Subcutaneous abdominal adipose tissue (tissue), 5 donors: ENCODE measurements around the gene RGS10.
A peak's percentile ranks its signal among the peaks of the same experiment; 100 is the strongest.

Experiments used
- H3K27ac ChIP-seq: one replicate; pipeline ENCODE4 v1.7.0; 2013; ENCODE audit warnings: low read depth, mild to moderate bottlenecking, inconsistent platforms, low read length, moderate library complexity
- H3K27me3 ChIP-seq, 5 donors: one replicate each; pipeline ENCODE4 v1.7.0; 2013; ENCODE audit warnings: low read length in 5 of 5, inconsistent platforms in 1 of 5; ENCODE audit not compliant: control insufficient read depth in 5 of 5, insufficient read depth in 4 of 5
- H3K36me3 ChIP-seq, 5 donors: one replicate each; pipeline ENCODE4 v1.7.0; 2013; ENCODE audit warnings: low read length in 5 of 5; ENCODE audit not compliant: control insufficient read depth in 5 of 5, insufficient read depth in 5 of 5
- H3K4me1 ChIP-seq, 5 donors: one replicate each; pipeline ENCODE4 v1.7.0; 2013; ENCODE audit warnings: low read length in 5 of 5, mild to moderate bottlenecking in 3 of 5, moderate library complexity in 1 of 5; ENCODE audit not compliant: control insufficient read depth in 5 of 5, insufficient read depth in 5 of 5
- H3K4me3 ChIP-seq, 5 donors: one replicate each; pipeline ENCODE4 v1.7.0; 2013; ENCODE audit warnings: low read length in 5 of 5, low read depth in 1 of 5
- H3K9ac ChIP-seq, 5 donors: one replicate each; pipeline ENCODE4 v1.7.0; 2013; ENCODE audit warnings: low read length in 5 of 5, mild to moderate bottlenecking in 4 of 5, moderate library complexity in 3 of 5
- H3K9me3 ChIP-seq, 5 donors: one replicate each; pipeline ENCODE4 v1.7.0; 2013; ENCODE audit warnings: low read length in 5 of 5; ENCODE audit not compliant: control insufficient read depth in 5 of 5
- donor health status: healthy.
- donor health status: healthy.
- donor health status: healthy.
- donor health status: healthy.
- donor health status: healthy.

Gene RGS10

GRCh38 chr10:119500123-119500795 is 42.3 kb downstream of the RGS10 start:
- Histone ChIP-seq H3K4me1 (peaks cover 0 to 5% (median 2%) of the 10 kb centered on the region in 5 donors), H3K27me3 (peaks cover 0 to 8% (median 3%) of the 10 kb centered on the region in 5 donors), H3K4me3 (no peak overlapping the region), H3K27ac (no peak overlapping the region), H3K36me3 (peaks cover 0 to 30% (median 2%) of the 10 kb centered on the region in 5 donors), H3K9ac (no peak overlapping the region), H3K9me3 (no peaks in the 10 kb centered on the region)

- Histone ChIP-seq H3K9me3 (no peaks in the 10 kb centered on the region), H3K4me3 (no peak overlapping the region), H3K4me1 (peaks cover 0 to 3% (median under 1%) of the 10 kb centered on the region in 5 donors), H3K9ac (no peak overlapping the region), H3K27me3 (peaks cover 0 to 8% (median 3%) of the 10 kb centered on the region in 5 donors), H3K27ac (no peak overlapping the region), H3K36me3 (peaks cover 0 to 25% (median 2%) of the 10 kb centered on the region in 5 donors)
Observed at GRCh38 chr10:119499677-119500002, 42.9 kb downstream of the RGS10 start.

GRCh38 chr10:119498889-119499676 is 43.4 kb downstream of the RGS10 start:
- H3K4me3 ChIP-seq = no peak overlapping the region

GRCh38 chr10:119497243-119497642 is 45.3 kb downstream of the RGS10 start:
- Histone ChIP-seq H3K9ac (no peak overlapping the region), H3K4me3 (no peak overlapping the region), H3K27ac (no peak overlapping the region), H3K36me3 (peaks cover 0 to 15% (median 0%) of the 10 kb centered on the region in 5 donors), H3K4me1 (peaks cover 0 to 15% (median 6%) of the 10 kb centered on the region in 5 donors), H3K9me3 (no peaks in the 10 kb centered on the region), H3K27me3 (peaks cover 0 to 4% (median 1%) of the 10 kb centered on the region in 5 donors)

More at GRCh38 chr10:119498889-119499676, 43.4 kb downstream of the RGS10 start:
- Histone ChIP-seq H3K4me1 (peaks cover 0 to 8% (median 6%) of the 10 kb centered on the region in 5 donors), H3K9ac (no peak overlapping the region), H3K27me3 (peaks cover 0 to 8% (median 3%) of the 10 kb centered on the region in 5 donors), H3K27ac (no peak overlapping the region), H3K36me3 (peaks cover 0 to 21% (median 2%) of the 10 kb centered on the region in 5 donors), H3K9me3 (no peaks in the 10 kb centered on the region)

- H3K27me3 ChIP-seq = peaks cover 0 to 4% (median 0%) of the 10 kb centered on the region in 5 donors
- no peak overlapping the region for H3K9ac ChIP-seq
- no peaks in the 10 kb centered on the region for H3K9me3 ChIP-seq
- H3K27ac ChIP-seq = no peak overlapping the region
- H3K4me3 ChIP-seq = no peak overlapping the region
- H3K36me3 ChIP-seq = peaks cover 0 to 15% (median 0%) of the 10 kb centered on the region in 5 donors
- peaks cover 0 to 19% (median 6%) of the 10 kb centered on the region in 5 donors for H3K4me1 ChIP-seq
Observed at GRCh38 chr10:119496273-119496672, 46.2 kb downstream of the RGS10 start.

- Histone ChIP-seq H3K4me1 (peaks cover 0 to 19% (median 6%) of the 10 kb centered on the region in 5 donors), H3K27me3 (peaks cover 0 to under 1% (median 0%) of the 10 kb centered on the region in 5 donors), H3K4me3 (no peak overlapping the region), H3K27ac (peak overlapping the region; percentile 2), H3K9me3 (no peaks in the 10 kb centered on the region), H3K36me3 (peaks cover 0 to 12% (median 0%) of the 10 kb centered on the region in 5 donors), H3K9ac (no peak overlapping the region)
Observed at GRCh38 chr10:119495545-119495944, 47.0 kb downstream of the RGS10 start.

- no peaks in the 10 kb centered on the region for H3K27me3 ChIP-seq
- peaks cover 0 to 12% (median 0%) of the 10 kb centered on the region in 5 donors for H3K36me3 ChIP-seq
- no peak overlapping the region for H3K9ac ChIP-seq
- H3K9me3 ChIP-seq = no peaks in the 10 kb centered on the region
- H3K4me1 ChIP-seq = peaks cover 0 to 22% (median 6%) of the 10 kb centered on the region in 5 donors
- peak overlapping the region; percentile 2 for H3K27ac ChIP-seq
- H3K4me3 ChIP-seq = no peak overlapping the region
Observed at GRCh38 chr10:119495021-119495505, 47.5 kb downstream of the RGS10 start.

- H3K27me3 ChIP-seq = no peaks in the 10 kb centered on the region
- H3K9me3 ChIP-seq = no peaks in the 10 kb centered on the region
- H3K36me3 ChIP-seq = peaks cover 0 to 9% (median 0%) of the 10 kb centered on the region in 5 donors
- no peak overlapping the region for H3K9ac ChIP-seq
- H3K4me1 ChIP-seq = peaks cover 0 to 28% (median 12%) of the 10 kb centered on the region in 5 donors
- H3K4me3 ChIP-seq = no peak overlapping the region
- H3K27ac ChIP-seq = peak overlapping the region; percentile 2
Observed at GRCh38 chr10:119494236-119495020, 48.1 kb downstream of the RGS10 start.

- H3K27me3 ChIP-seq = no peaks in the 10 kb centered on the region
- H3K4me1 ChIP-seq = peaks cover 0 to 29% (median 12%) of the 10 kb centered on the region in 5 donors
- H3K9me3 ChIP-seq = no peaks in the 10 kb centered on the region
- H3K4me3 ChIP-seq = no peak overlapping the region
- no peak overlapping the region for H3K9ac ChIP-seq
- H3K27ac ChIP-seq = no peak overlapping the region
- H3K36me3 ChIP-seq = no peaks in the 10 kb centered on the region
Observed at GRCh38 chr10:119493155-119493554, 49.4 kb downstream of the RGS10 start.
